Measurements from ENCODE around the gene MED25.
A peak's percentile ranks its signal among the peaks of the same experiment; 100 is the strongest.

Gene MED25

DNA sequence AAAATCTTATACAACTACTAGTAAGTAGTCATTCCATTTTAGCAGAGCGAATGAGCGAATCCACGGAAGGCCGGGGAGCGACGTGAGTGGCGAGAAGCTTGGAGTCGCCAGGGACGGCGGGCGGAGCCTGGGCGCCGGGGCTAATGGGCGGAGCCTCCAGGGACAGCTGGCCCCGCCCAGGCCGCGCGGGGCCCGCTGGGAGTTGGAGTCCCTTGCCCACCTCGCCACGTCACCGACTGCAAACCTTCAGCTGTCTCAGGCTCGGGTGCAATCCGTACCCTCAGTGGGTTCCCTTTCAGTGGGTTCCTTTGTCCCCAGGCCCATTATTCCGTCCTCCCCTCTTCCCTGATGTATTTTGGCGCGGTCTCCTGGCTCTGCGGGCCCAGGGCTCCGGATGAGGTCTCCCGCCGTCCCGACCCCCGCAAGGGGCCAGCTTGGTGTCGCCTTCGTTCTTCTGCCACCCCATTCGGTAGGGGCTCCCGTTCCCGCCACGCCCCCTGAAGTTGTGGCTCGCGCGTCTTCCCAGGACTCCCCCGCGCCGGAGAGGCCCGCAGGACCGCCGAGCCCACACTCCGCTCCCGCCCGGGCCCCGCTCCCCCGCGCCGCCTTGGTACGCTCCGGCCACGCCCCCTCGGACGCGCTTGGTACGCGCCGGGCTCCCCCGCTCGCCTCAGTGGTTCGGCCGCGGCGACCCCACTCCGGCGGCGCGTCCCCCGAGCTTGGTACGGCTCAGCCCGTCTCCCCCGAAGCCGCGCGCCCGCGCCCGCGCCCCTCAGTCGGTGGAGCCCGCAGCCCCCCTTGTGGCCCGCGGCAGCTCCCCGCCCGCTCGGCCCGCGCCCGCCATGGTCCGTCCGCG, 32.6 kb downstream of the MED25 start, which contains the start of gene PTOV1:
Gene PTOV1 (plus strand): TSS at position 673 of the 856 bp plus-strand sequence.
- peaks cover 20% of the 10 kb centered on the region for H3K27me3 ChIP-seq
- TF ChIP-seq, protein P1, sequence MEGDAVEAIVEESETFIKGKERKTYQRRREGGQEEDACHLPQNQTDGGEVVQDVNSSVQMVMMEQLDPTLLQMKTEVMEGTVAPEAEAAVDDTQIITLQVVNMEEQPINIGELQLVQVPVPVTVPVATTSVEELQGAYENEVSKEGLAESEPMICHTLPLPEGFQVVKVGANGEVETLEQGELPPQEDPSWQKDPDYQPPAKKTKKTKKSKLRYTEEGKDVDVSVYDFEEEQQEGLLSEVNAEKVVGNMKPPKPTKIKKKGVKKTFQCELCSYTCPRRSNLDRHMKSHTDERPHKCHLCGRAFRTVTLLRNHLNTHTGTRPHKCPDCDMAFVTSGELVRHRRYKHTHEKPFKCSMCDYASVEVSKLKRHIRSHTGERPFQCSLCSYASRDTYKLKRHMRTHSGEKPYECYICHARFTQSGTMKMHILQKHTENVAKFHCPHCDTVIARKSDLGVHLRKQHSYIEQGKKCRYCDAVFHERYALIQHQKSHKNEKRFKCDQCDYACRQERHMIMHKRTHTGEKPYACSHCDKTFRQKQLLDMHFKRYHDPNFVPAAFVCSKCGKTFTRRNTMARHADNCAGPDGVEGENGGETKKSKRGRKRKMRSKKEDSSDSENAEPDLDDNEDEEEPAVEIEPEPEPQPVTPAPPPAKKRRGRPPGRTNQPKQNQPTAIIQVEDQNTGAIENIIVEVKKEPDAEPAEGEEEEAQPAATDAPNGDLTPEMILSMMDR (IDR thresholded peaks at IDR 0.05), result no peak
- H3K9me3 ChIP-seq, result no peaks in the 10 kb centered on the region
- peak within 1 kb of the TSS; percentile 98 for H3K27ac ChIP-seq
- H3K36me3 ChIP-seq, result peaks cover 8% of the 10 kb centered on the region
- peaks cover 38 to 41% of the 10 kb centered on the region in 2 experiments for H3K4me1 ChIP-seq (ENCODE audit: control insufficient read depth in 1 of 2, insufficient read depth in 1 of 2, low read depth in 1 of 2, low read length in 1 of 2)
- H3K4me3 ChIP-seq (ENCODE audit: low read depth in 1 of 2, low read length in 1 of 2), result peak within 1 kb of the TSS; percentile 99 to 100

DNA sequence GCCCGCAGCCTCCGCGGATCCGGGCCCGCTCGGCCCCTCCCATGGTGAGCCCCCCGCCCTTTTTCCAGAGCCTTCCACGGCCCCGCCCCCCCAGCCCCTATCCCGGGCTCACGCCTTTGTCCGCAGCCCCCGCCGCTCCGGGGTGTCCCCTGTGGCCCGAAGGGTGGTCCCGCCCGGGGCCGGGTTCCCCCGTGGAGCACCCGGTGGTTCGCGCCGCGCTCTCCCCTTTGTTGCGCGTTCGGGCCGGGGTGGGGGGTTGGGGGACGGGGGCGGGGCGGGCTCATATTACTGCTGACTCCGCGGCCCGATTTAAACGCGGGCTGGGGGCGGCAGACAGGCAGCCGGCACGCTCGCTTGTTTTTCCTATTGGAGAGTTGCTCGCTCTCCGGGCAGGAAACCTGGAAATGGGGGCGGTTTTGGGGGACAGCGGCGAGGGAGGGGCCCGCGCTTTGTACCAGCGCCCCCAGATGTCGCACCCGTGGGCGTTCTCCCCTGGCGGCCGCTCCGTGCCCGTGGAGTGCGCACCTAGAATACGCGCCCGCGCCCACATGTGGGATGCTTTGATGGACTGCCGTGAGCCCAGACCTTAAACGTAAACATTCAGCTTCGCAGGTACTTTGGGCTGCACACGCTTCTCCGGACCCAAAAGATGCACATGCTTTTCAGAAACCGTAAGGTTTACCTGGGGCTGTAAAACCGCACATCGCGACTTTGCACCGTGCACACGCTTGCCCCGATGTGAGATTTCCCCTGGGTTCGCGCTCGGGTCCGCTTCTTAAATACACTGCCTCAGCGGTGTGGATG, 33.6 kb downstream of the MED25 start:
- H3K27me3 ChIP-seq, result peaks cover 20% of the 10 kb centered on the region
- H3K9me3 ChIP-seq, result no peaks in the 10 kb centered on the region
- H3K4me3 ChIP-seq (ENCODE audit: low read depth in 1 of 2, low read length in 1 of 2), result peak overlapping the region; percentile 99 to 100
- TF ChIP-seq, protein P1 (IDR thresholded peaks at IDR 0.05), result no peak
- H3K27ac ChIP-seq, result peak overlapping the region; percentile 98
- peaks cover 15% of the 10 kb centered on the region for H3K36me3 ChIP-seq
- peaks cover 38 to 41% of the 10 kb centered on the region in 2 experiments for H3K4me1 ChIP-seq (ENCODE audit: control insufficient read depth in 1 of 2, insufficient read depth in 1 of 2, low read depth in 1 of 2, low read length in 1 of 2)

DNA sequence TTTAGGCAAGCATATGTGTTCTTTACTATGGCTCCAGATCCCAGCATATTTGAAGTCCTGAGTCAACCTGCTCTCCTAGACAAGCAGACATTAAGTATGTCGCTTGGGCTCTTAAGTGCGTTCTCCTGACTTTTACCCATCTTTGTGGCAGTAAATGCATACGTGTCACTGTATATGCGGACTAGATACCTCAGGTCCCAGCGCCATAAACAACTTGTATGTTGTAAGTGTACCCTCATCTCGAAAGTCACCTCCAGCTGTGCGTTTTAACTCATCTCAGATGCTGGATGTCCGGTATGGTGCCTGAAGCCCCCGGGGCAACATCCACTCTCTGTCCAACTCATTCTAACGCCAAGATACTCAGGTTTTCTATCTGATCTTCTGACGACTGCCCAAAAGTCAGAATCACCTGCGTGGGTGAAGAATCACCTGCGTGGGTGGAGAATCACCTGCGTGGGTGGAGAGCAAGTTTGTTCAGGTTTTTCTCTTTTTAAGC, 34.6 kb downstream of the MED25 start:
- Histone ChIP-seq H3K36me3 (peaks cover 26% of the 10 kb centered on the region), H3K9me3 (no peaks in the 10 kb centered on the region), H3K27me3 (peaks cover 20% of the 10 kb centered on the region), H3K4me1 (ENCODE audit: control insufficient read depth in 1 of 2, insufficient read depth in 1 of 2, low read depth in 1 of 2, low read length in 1 of 2) (peaks cover 37 to 39% of the 10 kb centered on the region in 2 experiments), H3K4me3 (ENCODE audit: low read depth in 1 of 2, low read length in 1 of 2) (no peak overlapping the region), H3K27ac (no peak overlapping the region)
- TF ChIP-seq, protein P1 (IDR thresholded peaks at IDR 0.05), result no peak

DNA sequence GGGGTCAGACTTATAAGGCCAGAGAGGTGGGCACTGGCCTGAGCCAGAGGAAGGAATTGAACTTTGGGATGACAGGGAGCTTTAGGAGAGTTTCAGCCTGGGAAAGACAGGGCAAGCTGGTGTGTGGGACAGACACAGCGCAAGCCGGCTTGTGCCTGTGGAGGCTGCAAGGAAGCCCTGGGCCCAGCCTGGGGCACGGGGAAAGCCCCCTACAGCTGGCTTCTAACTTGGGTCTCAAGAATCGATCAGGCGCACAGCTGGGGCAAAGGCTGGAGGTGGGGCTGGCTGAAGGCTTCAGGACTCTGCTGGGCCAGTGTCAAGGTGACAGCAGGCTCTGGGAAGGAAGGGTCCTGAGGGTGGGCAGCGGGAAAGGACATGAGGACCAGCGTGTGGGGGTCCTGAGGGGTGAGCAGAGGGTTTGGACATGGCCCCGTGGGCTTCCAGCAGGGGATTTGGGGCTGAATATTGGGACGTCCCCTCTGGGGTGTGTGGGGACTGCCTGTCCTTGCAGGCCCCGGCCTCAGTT, 35.8 kb downstream of the MED25 start:
- Histone ChIP-seq H3K9me3 (no peaks in the 10 kb centered on the region), H3K36me3 (peaks cover 38% of the 10 kb centered on the region), H3K4me1 (ENCODE audit: control insufficient read depth in 1 of 2, insufficient read depth in 1 of 2, low read depth in 1 of 2, low read length in 1 of 2) (peaks cover 25 to 27% of the 10 kb centered on the region in 2 experiments), H3K27ac (no peak overlapping the region), H3K4me3 (ENCODE audit: low read depth in 1 of 2, low read length in 1 of 2) (no peak overlapping the region), H3K27me3 (peaks cover 20% of the 10 kb centered on the region)
- TF ChIP-seq, protein P1 (IDR thresholded peaks at IDR 0.05), result no peak
